NB4 (cell line): ENCODE results near the gene THEMIS.

ENCODE experiments used
- DNase-seq: peaks from one replicate; pipeline ENCODE4 v3.0.0; 2010; ENCODE audit warnings: low read depth
- H3K4me3 ChIP-seq: one replicate; pipeline ENCODE4 v1.5.1; 2011; ENCODE audit warnings: mild to moderate bottlenecking, low read depth, low read length, moderate library complexity
- CTCF ChIP-seq: IDR thresholded peaks from one replicate; pipeline ENCODE4 v1.5.1; 2012; ENCODE audit warnings: low read depth, low read length
- MAX ChIP-seq: IDR thresholded peaks from 2 replicates; pipeline ENCODE4 v1.6.1; 2011; ENCODE audit warnings: low read depth, low read length
- MYC ChIP-seq: IDR thresholded peaks from 2 replicates; pipeline ENCODE4 v1.6.1; 2011; ENCODE audit warnings: low read depth, low read length
- POLR2A ChIP-seq: IDR thresholded peaks from 2 replicates; pipeline ENCODE4 v1.6.1; 2011; ENCODE audit warnings: mild to moderate bottlenecking; ENCODE audit not compliant: insufficient read length; ENCODE audit errors: extremely low read depth

THEMIS gene

GRCh38 chr6:127939442-127940066 lies 38.7 kb upstream of the THEMIS start:
- H3K4me3 ChIP-seq = no peak overlapping the region
- TF ChIP-seq MAX (no peak), CTCF (no peak), MYC (no peak), POLR2A (no peak)
- DNase-seq = no peak

- DNase-seq = peak; percentile 16
- TF ChIP-seq POLR2A (no peak), MYC (no peak), CTCF (no peak), MAX (no peak)
These were observed 37.8 kb upstream of the THEMIS start for GRCh38 chr6:127938701-127939100.

GRCh38 chr6:127937747-127938146 lies 36.9 kb upstream of the THEMIS start:
- no peak for DNase-seq

More at GRCh38 chr6:127938701-127939100, 37.8 kb upstream of the THEMIS start:
- H3K4me3 ChIP-seq = no peak overlapping the region

GRCh38 chr6:127937102-127937501 lies 36.2 kb upstream of the THEMIS start:
- TF ChIP-seq MYC = no peak
- no peak for TF ChIP-seq POLR2A
- TF ChIP-seq MAX = no peak
- TF ChIP-seq CTCF = no peak
- DNase-seq = no peak
- no peak overlapping the region for H3K4me3 ChIP-seq

More at GRCh38 chr6:127937747-127938146, 36.9 kb upstream of the THEMIS start:
- TF ChIP-seq MYC = no peak
- H3K4me3 ChIP-seq = no peak overlapping the region

GRCh38 chr6:127934956-127935355 lies 34.1 kb upstream of the THEMIS start:
- no peak for DNase-seq
- TF ChIP-seq CTCF (no peak), MAX (no peak), POLR2A (no peak), MYC (no peak)
- H3K4me3 ChIP-seq = no peak overlapping the region

- DNase-seq = no peak
- no peak overlapping the region for H3K4me3 ChIP-seq
- TF ChIP-seq MAX (no peak), POLR2A (no peak), CTCF (no peak), MYC (no peak)
These were observed 33.3 kb upstream of the THEMIS start for GRCh38 chr6:127933852-127934840.
